ENCODE results near the gene SUPT4H1. TPM values are rescaled to one million over a fixed set of nuclear protein-coding genes. Genes with fewer than 3 reads are reported as not detected.

The SUPT4H1 gene
- total RNA-seq, 1 experiment from 2014 or later, result 109 TPM

DNA sequence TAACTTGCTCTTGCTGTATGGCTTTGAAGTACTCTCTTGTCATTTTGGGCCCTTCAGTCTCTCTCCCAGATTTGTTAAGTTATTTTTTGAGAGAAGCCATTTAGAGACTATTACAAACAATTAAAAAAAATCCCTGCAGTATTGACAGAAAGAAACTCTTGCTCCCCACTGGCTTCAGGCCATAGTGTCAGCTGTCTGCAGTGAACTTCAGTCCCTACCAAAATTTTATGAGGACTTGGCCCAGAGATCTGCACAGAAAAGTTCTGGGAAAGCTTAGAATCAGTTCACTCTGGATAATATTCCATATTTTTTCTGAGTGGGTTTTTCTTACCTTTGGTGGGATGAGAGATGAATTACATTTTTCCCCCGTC is 30.9 kb upstream of the SUPT4H1 start:
- Histone ChIP-seq H3K27me3 (ENCODE audit: insufficient read depth, low read length) (no peaks in the 10 kb centered on the region), H4K91ac (ENCODE audit: insufficient read length, low read depth, low read length) (no peak overlapping the region), H3K79me2 (ENCODE audit: insufficient read depth, low read length) (no peaks in the 10 kb centered on the region), H2BK12ac (ENCODE audit: insufficient read length, low read depth, low read length) (no peak overlapping the region), H3K23me2 (ENCODE audit: insufficient read length, low read depth, low read length, poor library complexity, severe bottlenecking) (no peaks in the 10 kb centered on the region), H3T11ph (ENCODE audit: low read length) (no peak overlapping the region), H3K4me1 (ENCODE audit: insufficient read depth, low read length) (peaks cover 5% of the 10 kb centered on the region; the same call in 1 of the 2 replicates), H2BK15ac (ENCODE audit: low read depth, low read length) (no peak overlapping the region), H2AFZ (ENCODE audit: low read length) (no peak overlapping the region), H3K14ac (ENCODE audit: insufficient read depth, low read length) (no peak overlapping the region), H3K9ac (ENCODE audit: extremely low read depth, insufficient read length, low read length) (no peak overlapping the region), H3K18ac (ENCODE audit: insufficient read length, low read depth, low read length) (no peak overlapping the region), H3K4ac (ENCODE audit: low read depth, low read length) (no peak overlapping the region), H2BK120ac (ENCODE audit: low read depth, low read length, poor library complexity, severe bottlenecking) (no peak overlapping the region), H2BK5ac (ENCODE audit: insufficient read length, low read length) (no peak overlapping the region), H4K20me1 (ENCODE audit: control insufficient read depth, insufficient read depth, insufficient read length) (no peaks in the 10 kb centered on the region), H3K56ac (ENCODE audit: insufficient read length, low read depth, low read length) (no peak overlapping the region), H3K27ac (ENCODE audit: insufficient read length, low read depth, low read length) (no peak overlapping the region), H3K9me3 (ENCODE audit: control insufficient read depth, low read depth, low read length) (no peaks in the 10 kb centered on the region), H3K23ac (ENCODE audit: insufficient read length, low read depth, low read length) (no peak overlapping the region), H2AK5ac (ENCODE audit: insufficient read length, low read length) (no peak overlapping the region), H2BK20ac (ENCODE audit: low read depth, low read length, poor library complexity, severe bottlenecking) (no peak overlapping the region), H3K79me1 (ENCODE audit: insufficient read depth, low read depth, low read length, poor library complexity, severe bottlenecking) (no peaks in the 10 kb centered on the region), H4K5ac (ENCODE audit: insufficient read length, low read depth, low read length) (no peak overlapping the region), H3K4me2 (ENCODE audit: insufficient read depth, insufficient read length, low read length) (no peak overlapping the region), H4K8ac (replicated peaks; ENCODE audit: insufficient read length, low read depth, low read length) (no peak overlapping the region)
- peaks cover 4% of the 10 kb centered on the region; the same call in 1 of the 2 replicates for H3K27me3 Mint-ChIP-seq (ENCODE audit: low read depth)
- no peaks in the 10 kb centered on the region for H3K9me3 Mint-ChIP-seq
- H3K4me1 Mint-ChIP-seq, result peaks cover 14 to 15% of the 10 kb centered on the region in 2 experiments
- H3K36me3 Mint-ChIP-seq (ENCODE audit: insufficient read depth in 1 of 3, low read depth in 3 of 3), result no peaks in the 10 kb centered on the region
- WGBS (ENCODE audit: extremely low coverage, insufficient read length, low lambda C conversion rate), result no CpG with 5 or more reads among the region's 1 CpG
- no peak overlapping the region for H3K4me3 Mint-ChIP-seq
- TF ChIP-seq, protein P1, sequence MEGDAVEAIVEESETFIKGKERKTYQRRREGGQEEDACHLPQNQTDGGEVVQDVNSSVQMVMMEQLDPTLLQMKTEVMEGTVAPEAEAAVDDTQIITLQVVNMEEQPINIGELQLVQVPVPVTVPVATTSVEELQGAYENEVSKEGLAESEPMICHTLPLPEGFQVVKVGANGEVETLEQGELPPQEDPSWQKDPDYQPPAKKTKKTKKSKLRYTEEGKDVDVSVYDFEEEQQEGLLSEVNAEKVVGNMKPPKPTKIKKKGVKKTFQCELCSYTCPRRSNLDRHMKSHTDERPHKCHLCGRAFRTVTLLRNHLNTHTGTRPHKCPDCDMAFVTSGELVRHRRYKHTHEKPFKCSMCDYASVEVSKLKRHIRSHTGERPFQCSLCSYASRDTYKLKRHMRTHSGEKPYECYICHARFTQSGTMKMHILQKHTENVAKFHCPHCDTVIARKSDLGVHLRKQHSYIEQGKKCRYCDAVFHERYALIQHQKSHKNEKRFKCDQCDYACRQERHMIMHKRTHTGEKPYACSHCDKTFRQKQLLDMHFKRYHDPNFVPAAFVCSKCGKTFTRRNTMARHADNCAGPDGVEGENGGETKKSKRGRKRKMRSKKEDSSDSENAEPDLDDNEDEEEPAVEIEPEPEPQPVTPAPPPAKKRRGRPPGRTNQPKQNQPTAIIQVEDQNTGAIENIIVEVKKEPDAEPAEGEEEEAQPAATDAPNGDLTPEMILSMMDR (conservative IDR thresholded peaks at IDR 0.05), result no peak
- H3K27ac Mint-ChIP-seq, result no peak overlapping the region
- no peak for DNase-seq

Data from H9 (cell line).